NB4 (cell line): ENCODE results near the gene CYYR1.

Experiments used
- DNase-seq: peaks from one replicate; pipeline ENCODE4 v3.0.0; 2010; ENCODE audit warnings: low read depth
- H3K4me3 ChIP-seq: one replicate; pipeline ENCODE4 v1.5.1; 2011; ENCODE audit warnings: mild to moderate bottlenecking, low read depth, low read length, moderate library complexity
- CTCF ChIP-seq: IDR thresholded peaks from one replicate; pipeline ENCODE4 v1.5.1; 2012; ENCODE audit warnings: low read depth, low read length
- MAX ChIP-seq: IDR thresholded peaks from 2 replicates; pipeline ENCODE4 v1.6.1; 2011; ENCODE audit warnings: low read depth, low read length
- MYC ChIP-seq: IDR thresholded peaks from 2 replicates; pipeline ENCODE4 v1.6.1; 2011; ENCODE audit warnings: low read depth, low read length
- POLR2A ChIP-seq: IDR thresholded peaks from 2 replicates; pipeline ENCODE4 v1.6.1; 2011; ENCODE audit warnings: mild to moderate bottlenecking; ENCODE audit not compliant: insufficient read length; ENCODE audit errors: extremely low read depth

The CYYR1 gene

GRCh38 chr21:26532208-26532607, 40.9 kb downstream of the CYYR1 start:
- no peak for DNase-seq
- TF ChIP-seq MYC (no peak), POLR2A (no peak), MAX (no peak), CTCF (no peak)
- no peak overlapping the region for H3K4me3 ChIP-seq

- no peak for TF ChIP-seq CTCF
- TF ChIP-seq POLR2A = no peak
- no peak for TF ChIP-seq MYC
- TF ChIP-seq MAX = no peak
- no peak overlapping the region for H3K4me3 ChIP-seq
- DNase-seq = no peak
Observed at GRCh38 chr21:26529526-26529925, 43.6 kb downstream of the CYYR1 start.

GRCh38 chr21:26528882-26529281, 44.2 kb downstream of the CYYR1 start:
- H3K4me3 ChIP-seq = no peak overlapping the region
- DNase-seq = no peak
- TF ChIP-seq POLR2A = no peak
- no peak for TF ChIP-seq MYC
- no peak for TF ChIP-seq CTCF
- TF ChIP-seq MAX = no peak

GRCh38 chr21:26522704-26523103, 50.4 kb downstream of the CYYR1 start:
- no peak for DNase-seq
- no peak for TF ChIP-seq POLR2A
- no peak for TF ChIP-seq CTCF
- TF ChIP-seq MYC = no peak
- no peak for TF ChIP-seq MAX

GRCh38 chr21:26519142-26519541, 53.9 kb downstream of the CYYR1 start:
- DNase-seq = no peak
- TF ChIP-seq MAX (no peak), MYC (no peak), CTCF (no peak), POLR2A (no peak)
- no peak overlapping the region for H3K4me3 ChIP-seq

More at GRCh38 chr21:26522704-26523103, 50.4 kb downstream of the CYYR1 start:
- H3K4me3 ChIP-seq = no peak overlapping the region

- TF ChIP-seq POLR2A (no peak), MAX (no peak), MYC (no peak), CTCF (no peak)
- no peak overlapping the region for H3K4me3 ChIP-seq
- no peak for DNase-seq
Observed at GRCh38 chr21:26515257-26515656, 57.8 kb downstream of the CYYR1 start.
